Gastrocnemius medialis (tissue), 4 donors: ENCODE measurements around the gene EDNRB.

Experiments
- POLR2A ChIP-seq, 2 donors: fragments of 450-650 bp; IDR thresholded peaks; one replicate each; pipeline ENCODE4 v1.6.1; 2017; ENCODE audit warnings: antibody characterized with exemption in 2 of 2, mild to moderate bottlenecking in 2 of 2, moderate library complexity in 2 of 2
- TF ChIP-seq, protein P1 (sequence below), 5 experiments: fragments of 450-650 bp in 3 of 5; fragments of 200-600 bp in 2 of 5; sonication (generic) in 2 of 5; IDR thresholded peaks in 4 of 5; conservative IDR thresholded peaks in 1 of 5; 1 replicate in 4 of 5; 2 replicates in 1 of 5; pipeline ENCODE4 v1.5.1; 2016 to 2019; ENCODE audit warnings: antibody characterized with exemption in 5 of 5, mild to moderate bottlenecking in 3 of 5, moderate library complexity in 3 of 5

DNA sequence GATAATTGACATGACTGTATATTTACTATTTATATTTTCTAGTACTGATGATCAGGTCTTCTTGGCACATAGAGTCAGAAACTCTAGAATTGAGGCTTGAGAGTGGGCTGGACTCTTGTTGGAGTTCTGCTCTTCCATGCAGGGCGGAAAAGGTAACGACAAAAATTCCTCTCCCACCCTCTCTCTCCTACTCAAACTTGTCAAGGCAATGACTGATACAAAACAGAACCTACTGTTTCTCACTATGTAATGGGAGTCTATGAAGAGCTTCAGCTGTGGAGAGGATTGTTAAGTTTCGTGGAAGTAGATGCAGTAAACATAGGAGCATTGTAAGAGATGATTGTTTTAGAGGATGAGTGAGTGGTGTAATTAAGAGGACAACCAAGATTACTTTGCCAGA lies 8.8 kb downstream of the EDNRB start:
- TF ChIP-seq, protein P1, sequence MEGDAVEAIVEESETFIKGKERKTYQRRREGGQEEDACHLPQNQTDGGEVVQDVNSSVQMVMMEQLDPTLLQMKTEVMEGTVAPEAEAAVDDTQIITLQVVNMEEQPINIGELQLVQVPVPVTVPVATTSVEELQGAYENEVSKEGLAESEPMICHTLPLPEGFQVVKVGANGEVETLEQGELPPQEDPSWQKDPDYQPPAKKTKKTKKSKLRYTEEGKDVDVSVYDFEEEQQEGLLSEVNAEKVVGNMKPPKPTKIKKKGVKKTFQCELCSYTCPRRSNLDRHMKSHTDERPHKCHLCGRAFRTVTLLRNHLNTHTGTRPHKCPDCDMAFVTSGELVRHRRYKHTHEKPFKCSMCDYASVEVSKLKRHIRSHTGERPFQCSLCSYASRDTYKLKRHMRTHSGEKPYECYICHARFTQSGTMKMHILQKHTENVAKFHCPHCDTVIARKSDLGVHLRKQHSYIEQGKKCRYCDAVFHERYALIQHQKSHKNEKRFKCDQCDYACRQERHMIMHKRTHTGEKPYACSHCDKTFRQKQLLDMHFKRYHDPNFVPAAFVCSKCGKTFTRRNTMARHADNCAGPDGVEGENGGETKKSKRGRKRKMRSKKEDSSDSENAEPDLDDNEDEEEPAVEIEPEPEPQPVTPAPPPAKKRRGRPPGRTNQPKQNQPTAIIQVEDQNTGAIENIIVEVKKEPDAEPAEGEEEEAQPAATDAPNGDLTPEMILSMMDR (IDR thresholded peaks at IDR 0.05 in 4 of 5, conservative IDR thresholded peaks at IDR 0.05 in 1 of 5): no peak
- no peak for TF ChIP-seq POLR2A (IDR thresholded peaks at IDR 0.05)
